Measurements from ENCODE around the gene ALDH1A2.
"Not testable (repeated sequence)": the region's sequence is repeated elsewhere in the genome, so short reads cannot be mapped to it uniquely, and the experiment has no call there.

Gene ALDH1A2

GRCh38 chr15:58036579-58036978 is 28.9 kb downstream of the ALDH1A2 start:
- 67% methylated on average over 3 of the region's 4 CpGs for WGBS
- Histone ChIP-seq H3K27me3 (ENCODE audit: control insufficient read depth in 1 of 2, insufficient read depth in 1 of 2, low read length in 2 of 2) (no peaks in the 10 kb centered on the region), H3K9me3 (ENCODE audit: control insufficient read depth, low read length) (no peaks in the 10 kb centered on the region), H3K36me3 (ENCODE audit: control insufficient read depth in 1 of 2, insufficient read depth in 2 of 2, low read depth in 1 of 2, low read length in 2 of 2) (no peaks in the 10 kb centered on the region), H3K9ac (ENCODE audit: low read length) (no peak overlapping the region), H4K8ac (ENCODE audit: low read length) (no peak overlapping the region), H2BK5ac (ENCODE audit: low read depth, low read length, poor library complexity, severe bottlenecking) (no peak overlapping the region), H2AFZ (ENCODE audit: low read depth, low read length) (no peak overlapping the region), H2BK12ac (ENCODE audit: low read length in 2 of 2) (no peak overlapping the region), H2AK5ac (ENCODE audit: low read length, severe bottlenecking) (no peak overlapping the region), H3K4ac (ENCODE audit: low read depth in 1 of 2, low read length in 2 of 2) (no peak overlapping the region), H3K79me1 (replicated peaks; ENCODE audit: low read length, poor library complexity, severe bottlenecking) (no peaks in the 10 kb centered on the region), H3K4me3 (ENCODE audit: insufficient read depth in 1 of 2, low read depth in 1 of 2, low read length in 2 of 2) (no peak overlapping the region), H3K4me1 (ENCODE audit: control insufficient read depth, insufficient read depth, low read depth, low read length) (no peaks in the 10 kb centered on the region), H3K14ac (ENCODE audit: low read length in 2 of 2) (no peak overlapping the region), H4K91ac (ENCODE audit: low read length) (no peak overlapping the region), H2BK15ac (ENCODE audit: low read depth, poor library complexity, severe bottlenecking) (no peak overlapping the region), H3K27ac (ENCODE audit: low read length, poor library complexity, severe bottlenecking) (no peak overlapping the region), H3K23ac (ENCODE audit: low read length in 2 of 2) (no peak overlapping the region), H2BK120ac (ENCODE audit: low read depth, low read length) (no peak overlapping the region), H3K18ac (ENCODE audit: low read depth in 1 of 2, low read length in 2 of 2) (no peak overlapping the region), H3K4me2 (ENCODE audit: low read length, poor library complexity, severe bottlenecking) (no peak overlapping the region)
- DNase-seq = no peak

- H3K9me3 ChIP-seq (ENCODE audit: control insufficient read depth, low read length) = peaks cover 36% of the 10 kb centered on the region
- WGBS = 50% methylated on average over 1 of the region's 1 CpG
- H3K27me3 ChIP-seq (ENCODE audit: control insufficient read depth in 1 of 2, insufficient read depth in 1 of 2, low read length in 2 of 2); H4K91ac ChIP-seq (ENCODE audit: low read length); H2AFZ ChIP-seq (ENCODE audit: low read depth, low read length); H2BK12ac ChIP-seq (ENCODE audit: low read length in 2 of 2); H3K4me1 ChIP-seq (ENCODE audit: control insufficient read depth, insufficient read depth, low read depth, low read length); H3K18ac ChIP-seq (ENCODE audit: low read depth in 1 of 2, low read length in 2 of 2); H2BK5ac ChIP-seq (ENCODE audit: low read depth, low read length, poor library complexity, severe bottlenecking); H3K4me3 ChIP-seq (ENCODE audit: insufficient read depth in 1 of 2, low read depth in 1 of 2, low read length in 2 of 2); H3K14ac ChIP-seq (ENCODE audit: low read length in 2 of 2); H2BK15ac ChIP-seq (ENCODE audit: low read depth, poor library complexity, severe bottlenecking); H3K36me3 ChIP-seq (ENCODE audit: control insufficient read depth in 1 of 2, insufficient read depth in 2 of 2, low read depth in 1 of 2, low read length in 2 of 2); H4K8ac ChIP-seq (ENCODE audit: low read length); H3K27ac ChIP-seq (ENCODE audit: low read length, poor library complexity, severe bottlenecking); H2BK120ac ChIP-seq (ENCODE audit: low read depth, low read length); H3K9ac ChIP-seq (ENCODE audit: low read length); H3K4me2 ChIP-seq (ENCODE audit: low read length, poor library complexity, severe bottlenecking); H2AK5ac ChIP-seq (ENCODE audit: low read length, severe bottlenecking); H3K79me1 ChIP-seq (replicated peaks; ENCODE audit: low read length, poor library complexity, severe bottlenecking); H3K23ac ChIP-seq (ENCODE audit: low read length in 2 of 2); DNase-seq; H3K4ac ChIP-seq (ENCODE audit: low read depth in 1 of 2, low read length in 2 of 2): not testable (repeated sequence)
Measured at GRCh38 chr15:58028392-58028791, 37.1 kb downstream of the ALDH1A2 start.

DNA sequence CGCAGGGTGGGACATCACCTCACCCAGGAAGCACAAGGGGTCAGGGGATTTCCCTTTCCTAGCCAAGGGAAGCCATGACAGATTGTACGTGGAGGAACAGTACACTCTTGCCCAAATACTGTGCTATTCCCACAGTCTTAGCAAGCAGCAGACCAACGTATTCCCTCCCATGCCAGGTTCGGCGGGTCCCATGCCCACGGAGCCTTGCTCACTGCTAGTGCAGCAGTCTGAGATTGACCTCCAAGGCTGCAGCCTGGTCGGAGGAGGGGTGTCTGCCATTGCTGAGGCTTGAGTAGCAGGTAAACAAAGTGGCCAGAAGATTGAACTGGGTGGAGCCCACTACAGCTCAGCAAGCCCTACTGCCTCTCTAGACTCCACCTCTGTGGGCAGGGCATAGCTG is 39.0 kb downstream of the ALDH1A2 start:
- Histone ChIP-seq H2BK12ac (ENCODE audit: low read length in 2 of 2) (no peak overlapping the region), H2AFZ (ENCODE audit: low read depth, low read length) (no peak overlapping the region), H3K23ac (ENCODE audit: low read length in 2 of 2) (no peak overlapping the region), H3K14ac (ENCODE audit: low read length in 2 of 2) (no peak overlapping the region), H4K8ac (ENCODE audit: low read length) (no peak overlapping the region), H3K4ac (ENCODE audit: low read depth in 1 of 2, low read length in 2 of 2) (no peak overlapping the region), H3K36me3 (ENCODE audit: control insufficient read depth in 1 of 2, insufficient read depth in 2 of 2, low read depth in 1 of 2, low read length in 2 of 2) (no peaks in the 10 kb centered on the region), H3K27ac (ENCODE audit: low read length, poor library complexity, severe bottlenecking) (no peak overlapping the region), H3K4me3 (ENCODE audit: insufficient read depth in 1 of 2, low read depth in 1 of 2, low read length in 2 of 2) (no peak overlapping the region), H2BK120ac (ENCODE audit: low read depth, low read length) (no peak overlapping the region), H3K27me3 (ENCODE audit: control insufficient read depth in 1 of 2, insufficient read depth in 1 of 2, low read length in 2 of 2) (no peaks in the 10 kb centered on the region), H3K9ac (ENCODE audit: low read length) (no peak overlapping the region), H2BK15ac (ENCODE audit: low read depth, poor library complexity, severe bottlenecking) (no peak overlapping the region), H3K4me1 (ENCODE audit: control insufficient read depth, insufficient read depth, low read depth, low read length) (no peaks in the 10 kb centered on the region), H3K4me2 (ENCODE audit: low read length, poor library complexity, severe bottlenecking) (no peak overlapping the region), H2AK5ac (ENCODE audit: low read length, severe bottlenecking) (no peak overlapping the region), H3K18ac (ENCODE audit: low read depth in 1 of 2, low read length in 2 of 2) (no peak overlapping the region), H3K9me3 (ENCODE audit: control insufficient read depth, low read length) (peaks cover 36% of the 10 kb centered on the region), H3K79me1 (replicated peaks; ENCODE audit: low read length, poor library complexity, severe bottlenecking) (no peaks in the 10 kb centered on the region), H4K91ac (ENCODE audit: low read length) (peak overlapping the region; percentile 61), H2BK5ac (ENCODE audit: low read depth, low read length, poor library complexity, severe bottlenecking) (no peak overlapping the region)
- 80% methylated on average over 7 of the region's 7 CpGs for WGBS
- no peak for DNase-seq

GRCh38 chr15:58026051-58026450 is 39.5 kb downstream of the ALDH1A2 start:
- Histone ChIP-seq H3K27me3 (ENCODE audit: control insufficient read depth in 1 of 2, insufficient read depth in 1 of 2, low read length in 2 of 2) (no peaks in the 10 kb centered on the region), H3K14ac (ENCODE audit: low read length in 2 of 2) (no peak overlapping the region), H3K36me3 (ENCODE audit: control insufficient read depth in 1 of 2, insufficient read depth in 2 of 2, low read depth in 1 of 2, low read length in 2 of 2) (no peaks in the 10 kb centered on the region), H2AK5ac (ENCODE audit: low read length, severe bottlenecking) (no peak overlapping the region), H2AFZ (ENCODE audit: low read depth, low read length) (no peak overlapping the region), H3K9me3 (ENCODE audit: control insufficient read depth, low read length) (peaks cover 36% of the 10 kb centered on the region), H4K91ac (ENCODE audit: low read length) (no peak overlapping the region), H3K18ac (ENCODE audit: low read depth in 1 of 2, low read length in 2 of 2) (no peak overlapping the region), H3K23ac (ENCODE audit: low read length in 2 of 2) (no peak overlapping the region), H2BK12ac (ENCODE audit: low read length in 2 of 2) (no peak overlapping the region), H3K79me1 (replicated peaks; ENCODE audit: low read length, poor library complexity, severe bottlenecking) (no peaks in the 10 kb centered on the region), H4K8ac (ENCODE audit: low read length) (no peak overlapping the region), H3K27ac (ENCODE audit: low read length, poor library complexity, severe bottlenecking) (no peak overlapping the region), H3K4me2 (ENCODE audit: low read length, poor library complexity, severe bottlenecking) (no peak overlapping the region), H3K4ac (ENCODE audit: low read depth in 1 of 2, low read length in 2 of 2) (no peak overlapping the region), H3K9ac (ENCODE audit: low read length) (no peak overlapping the region), H3K4me3 (ENCODE audit: insufficient read depth in 1 of 2, low read depth in 1 of 2, low read length in 2 of 2) (peak overlapping the region in 1 of 2 experiments; percentile 28), H2BK5ac (ENCODE audit: low read depth, low read length, poor library complexity, severe bottlenecking) (no peak overlapping the region), H2BK15ac (ENCODE audit: low read depth, poor library complexity, severe bottlenecking) (no peak overlapping the region), H2BK120ac (ENCODE audit: low read depth, low read length) (no peak overlapping the region), H3K4me1 (ENCODE audit: control insufficient read depth, insufficient read depth, low read depth, low read length) (no peaks in the 10 kb centered on the region)
- no peak for DNase-seq
- WGBS = 93% methylated on average over 1 of the region's 1 CpG

Measured in mesenchymal stem cell (in vitro differentiated cells and primary cell).